Hematopoietic multipotent progenitor cell treated with erythropoietin and hydrocortisone succinate and interleukin-3 and kit ligand, for 15 days (in vitro differentiated cells): Measurements from ENCODE around the gene FLT1.
A peak's percentile ranks its signal among the peaks of the same experiment; 100 is the strongest.

Experiments
- DNase-seq: peaks from one replicate; pipeline ENCODE4 v3.0.0-alpha.2; 2015; ENCODE audit warnings: low spot score

FLT1 gene

GRCh38 chr13:28339419-28339818, 155.5 kb downstream of the FLT1 start:
- DNase-seq, result no peak

GRCh38 chr13:28338742-28339141, 156.2 kb downstream of the FLT1 start:
- DNase-seq, result no peak

GRCh38 chr13:28338006-28338574, 156.8 kb downstream of the FLT1 start:
- DNase-seq, result no peak

- DNase-seq, result no peak
Measured at GRCh38 chr13:28337166-28338005, 157.5 kb downstream of the FLT1 start.

GRCh38 chr13:28336193-28336657, 158.7 kb downstream of the FLT1 start:
- no peak for DNase-seq

GRCh38 chr13:28333204-28333881, 161.6 kb downstream of the FLT1 start:
- DNase-seq, result no peak

- no peak for DNase-seq
Measured at GRCh38 chr13:28329395-28330158, 165.4 kb downstream of the FLT1 start.

GRCh38 chr13:28328271-28328607, 166.7 kb downstream of the FLT1 start:
- no peak for DNase-seq

- no peak for DNase-seq
Measured at GRCh38 chr13:28327373-28328270, 167.3 kb downstream of the FLT1 start.

- DNase-seq, result no peak
Measured at GRCh38 chr13:28326056-28326455, 168.9 kb downstream of the FLT1 start.

- no peak for DNase-seq
Measured at GRCh38 chr13:28325022-28325421, 169.9 kb downstream of the FLT1 start.

- peak; percentile 40 for DNase-seq
Measured at GRCh38 chr13:28324181-28324789, 170.6 kb downstream of the FLT1 start.

- DNase-seq, result no peak
Measured at GRCh38 chr13:28322256-28322905, 172.5 kb downstream of the FLT1 start.

- DNase-seq, result no peak
Measured at GRCh38 chr13:28321756-28322155, 173.2 kb downstream of the FLT1 start.

- no peak for DNase-seq
Measured at GRCh38 chr13:28320884-28321574, 173.9 kb downstream of the FLT1 start.

- no peak for DNase-seq
Measured at GRCh38 chr13:28320209-28320608, 174.7 kb downstream of the FLT1 start.

GRCh38 chr13:28319528-28319927, 175.4 kb downstream of the FLT1 start:
- no peak for DNase-seq

GRCh38 chr13:28318496-28318895, 176.4 kb downstream of the FLT1 start:
- no peak for DNase-seq

- DNase-seq, result no peak
Measured at GRCh38 chr13:28316836-28317235, 178.1 kb downstream of the FLT1 start.

- DNase-seq, result no peak
Measured at GRCh38 chr13:28316129-28316528, 178.8 kb downstream of the FLT1 start.
